SK-N-MC (cell line): Measurements from ENCODE around the gene ANKRD50.

Source experiments
- EZH2 ChIP-seq: fragments of 200-600 bp; sonication (generic); IDR thresholded peaks from one replicate; pipeline ENCODE4 v1.6.1; 2017; ENCODE audit warnings: antibody characterized with exemption
- POLR2AphosphoS5 ChIP-seq: IDR thresholded peaks from 2 replicates; pipeline ENCODE4 v1.6.1; 2012; ENCODE audit warnings: mild to moderate bottlenecking, low read depth, low read length, borderline replicate concordance

DNA sequence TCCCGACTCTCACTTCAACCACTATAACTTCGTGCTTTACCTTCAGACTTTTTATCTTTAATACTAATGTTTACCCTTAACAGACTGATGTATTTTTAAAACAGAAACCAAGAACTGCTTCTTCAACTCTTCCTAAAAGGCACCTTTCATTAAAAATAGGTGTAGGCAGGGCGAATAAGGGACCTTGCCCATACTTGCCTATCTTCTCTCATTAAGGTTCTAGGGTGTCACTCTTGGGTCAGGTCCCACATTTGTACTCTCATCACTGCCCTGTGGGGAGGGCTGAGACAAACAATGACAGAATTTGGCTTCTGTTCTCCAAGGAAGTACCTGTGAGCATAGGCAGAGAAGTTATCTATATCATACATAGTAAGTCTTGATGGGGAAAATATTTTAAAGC, 69.7 kb downstream of the ANKRD50 start:
- no peak for TF ChIP-seq POLR2AphosphoS5
- no peak for TF ChIP-seq EZH2
